ENCODE measurements around the gene OLFML3. TPM values are rescaled to one million over a fixed set of nuclear protein-coding genes. Genes with fewer than 3 reads are reported as not detected.

Gene OLFML3
- total RNA-seq, result 3.7 and 4.6 TPM in 2 replicates

DNA sequence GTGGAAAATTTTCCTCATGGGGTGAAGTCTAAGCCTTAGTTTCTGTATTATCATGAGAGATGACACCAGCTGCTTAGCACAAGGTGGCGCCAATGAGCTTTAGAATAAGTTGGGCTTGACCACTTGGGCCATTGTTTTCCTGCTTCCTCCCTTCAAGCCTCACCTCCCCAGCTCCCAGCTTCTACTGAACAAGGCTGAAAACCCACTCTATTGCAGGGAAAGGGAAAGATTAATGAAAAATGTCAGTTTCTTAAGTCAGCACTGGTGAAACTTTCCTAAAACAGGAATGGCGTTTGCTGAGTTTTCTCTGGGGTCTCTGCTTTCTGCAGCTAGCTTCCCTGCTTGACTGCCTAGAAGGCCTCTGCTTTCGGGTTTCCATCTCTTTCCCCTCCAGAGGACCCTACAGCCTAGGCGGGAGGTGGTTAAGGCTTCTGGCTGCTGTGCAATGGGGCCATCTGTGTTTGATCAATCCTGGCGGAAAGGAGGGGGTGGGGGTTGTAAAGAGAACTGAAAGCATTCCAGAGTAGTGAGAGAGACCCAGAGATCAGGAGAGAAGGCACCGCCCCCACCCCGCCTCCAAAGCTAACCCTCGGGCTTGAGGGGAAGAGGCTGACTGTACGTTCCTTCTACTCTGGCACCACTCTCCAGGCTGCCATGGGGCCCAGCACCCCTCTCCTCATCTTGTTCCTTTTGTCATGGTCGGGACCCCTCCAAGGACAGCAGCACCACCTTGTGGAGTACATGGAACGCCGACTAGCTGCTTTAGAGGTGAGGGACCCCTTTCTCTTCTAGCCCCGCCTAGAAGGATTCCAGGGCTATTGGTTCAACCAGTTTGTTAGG lies at the start of gene OLFML3:
TSS of gene OLFML3 (plus strand) at position 612 of the 840 bp plus-strand sequence. CDS start at position 655, 43 bp downstream.

Other genes with a start within 250 kb of the OLFML3 start
- gene PHTF1, start 220.0 kb upstream of the OLFML3 start, total RNA-seq, result 44.7 and 54.6 TPM in 2 replicates
- gene RSBN1, start 167.0 kb upstream of the OLFML3 start, total RNA-seq, result 15.6 and 19.3 TPM in 2 replicates
- under 0.01 and 0.67 TPM in 2 replicates for gene PTPN22, start 107.8 kb upstream of the OLFML3 start, total RNA-seq
- gene BCL2L15, start 91.9 kb upstream of the OLFML3 start, total RNA-seq, result 0.19 and 0.33 TPM in 2 replicates
- gene AP4B1, start 74.7 kb upstream of the OLFML3 start, total RNA-seq, result 20.6 and 24.8 TPM in 2 replicates
- 6.5 and 9.2 TPM in 2 replicates for gene DCLRE1B, start 74.1 kb upstream of the OLFML3 start, total RNA-seq
- gene HIPK1, start 50.1 kb upstream of the OLFML3 start, total RNA-seq, result 36.3 and 39.0 TPM in 2 replicates
- not detected in 2 replicates for gene SYT6, start 174.4 kb downstream of the OLFML3 start, total RNA-seq